Sigmoid colon (tissue), 4 donors: ENCODE results near the gene GTF2H1.

ENCODE experiments used
- CTCF ChIP-seq, 4 experiments: fragments of 450-650 bp in 3 of 4; fragments of 200-600 bp in 1 of 4; IDR thresholded peaks; one replicate each; pipeline ENCODE4 v1.5.1; 2016 to 2019; ENCODE audit warnings: antibody characterized with exemption in 4 of 4, mild to moderate bottlenecking in 3 of 4, moderate library complexity in 2 of 4
- EP300 ChIP-seq, 4 donors: sonication (generic); formaldehyde crosslinking; IDR thresholded peaks; one replicate each; pipeline ENCODE4 v1.6.1; 2017; ENCODE audit warnings: antibody characterized with exemption in 4 of 4
- POLR2A ChIP-seq, 2 donors: fragments of 450-650 bp; IDR thresholded peaks; one replicate each; pipeline ENCODE4 v1.6.1; 2016; ENCODE audit warnings: antibody characterized with exemption in 2 of 2, mild to moderate bottlenecking in 2 of 2, moderate library complexity in 2 of 2

GRCh38 chr11:18379201-18379600, 56.8 kb downstream of the GTF2H1 start:
- TF ChIP-seq POLR2A (IDR thresholded peaks at IDR 0.05) (no peak), CTCF (IDR thresholded peaks at IDR 0.05) (no peak), EP300 (IDR thresholded peaks at IDR 0.05) (no peak)
